Neural progenitor cell (in vitro differentiated cells): ENCODE results near the gene EDC3. TPM values are rescaled to one million over a fixed set of nuclear protein-coding genes. Genes with fewer than 3 reads are reported as not detected.

Source experiments
- DNase-seq: peaks from one replicate; pipeline ENCODE4 v3.0.0-alpha.2; 2016; ENCODE audit warnings: low spot score
- H2AFZ ChIP-seq: fragments of 200-600 bp; sonication (generic); replicated peaks from 2 replicates; pipeline ENCODE4 v1.6.1; 2016; ENCODE audit warnings: antibody characterized with exemption
- H3F3A ChIP-seq: fragments of 200-600 bp; sonication (generic); 2 replicates; pipeline ENCODE4 v1.6.1; 2016; ENCODE audit warnings: antibody characterized with exemption, low read depth
- H3K27ac ChIP-seq: fragments of 200-600 bp; sonication (generic); 2 replicates; pipeline ENCODE4 v1.5.1; 2016; ENCODE audit warnings: mild to moderate bottlenecking
- H3K27me3 ChIP-seq: fragments of 200-600 bp; sonication (generic); 2 replicates; pipeline ENCODE4 v1.6.1; 2016; ENCODE audit warnings: mild to moderate bottlenecking, moderate library complexity
- H3K36me3 ChIP-seq: fragments of 200-600 bp; sonication (generic); 2 replicates; pipeline ENCODE4 v1.5.1; 2016
- H3K4me1 ChIP-seq: fragments of 200-600 bp; sonication (generic); 2 replicates; pipeline ENCODE4 v1.6.1; 2016; ENCODE audit warnings: mixed run types
- H3K4me2 ChIP-seq: fragments of 200-600 bp; sonication (generic); 2 replicates; pipeline ENCODE4 v1.6.1; 2016
- H3K4me3 ChIP-seq: fragments of 200-600 bp; sonication (generic); 2 replicates; pipeline ENCODE4 v1.5.1; 2016
- H3K79me2 ChIP-seq: fragments of 200-600 bp; sonication (generic); 2 replicates; pipeline ENCODE4 v1.6.1; 2016; ENCODE audit warnings: low read depth
- H3K9ac ChIP-seq: fragments of 200-600 bp; sonication (generic); 2 replicates; pipeline ENCODE4 v1.6.1; 2016
- H3K9me3 ChIP-seq: fragments of 200-600 bp; sonication (generic); 2 replicates; pipeline ENCODE4 v1.5.1; 2016; ENCODE audit warnings: low read depth
- H4K20me1 ChIP-seq: fragments of 200-600 bp; sonication (generic); 2 replicates; pipeline ENCODE4 v1.6.1; 2016; ENCODE audit warnings: low read depth
- H3K27ac Mint-ChIP-seq: 3 replicates; pipeline ENCODE4 v1.8.0; 2021; ENCODE audit warnings: mixed read lengths
- H3K27me3 Mint-ChIP-seq: 2 replicates; pipeline ENCODE4 v1.8.0; 2022; ENCODE audit warnings: low read depth, mild to moderate bottlenecking, inconsistent platforms, moderate library complexity, mixed read lengths; ENCODE audit not compliant: insufficient read depth
- H3K36me3 Mint-ChIP-seq: 3 replicates; pipeline ENCODE4 v1.8.0; 2021; ENCODE audit warnings: mixed read lengths
- H3K4me1 Mint-ChIP-seq: 3 replicates; pipeline ENCODE4 v1.8.0; 2021; ENCODE audit warnings: mixed read lengths
- H3K4me3 Mint-ChIP-seq: 3 replicates; pipeline ENCODE4 v1.8.0; 2021; ENCODE audit warnings: mild to moderate bottlenecking, moderate library complexity, mixed read lengths
- H3K9me3 Mint-ChIP-seq: 3 replicates; pipeline ENCODE4 v1.8.0; 2020; ENCODE audit warnings: mixed read lengths
- CTCF ChIP-seq: fragments of 200-600 bp; sonication (generic); IDR thresholded peaks from 2 replicates; pipeline ENCODE4 v1.5.1; 2017; ENCODE audit warnings: antibody characterized with exemption, mild to moderate bottlenecking
- EZH2 ChIP-seq: fragments of 200-600 bp; sonication (generic); IDR thresholded peaks from 2 replicates; pipeline ENCODE4 v1.6.1; 2017; ENCODE audit warnings: antibody characterized with exemption, mild to moderate bottlenecking, moderate library complexity
- EZH2phosphoT487 ChIP-seq: fragments of 200-600 bp; sonication (generic); IDR thresholded peaks from 2 replicates; pipeline ENCODE4 v1.6.1; 2017; ENCODE audit warnings: antibody characterized with exemption
- total RNA-seq: library from RNA; depleted of rRNA; stranded (reverse); fragments of >200 nt; gene quantifications from 2 replicates; pipeline ENCODE4 v1.2.3, GENCODE V29; 2015; ENCODE audit warnings: low replicate concordance

Gene EDC3
- total RNA-seq, 1 donor from 2014 or later = 24.4 TPM

- Mint-ChIP-seq H3K27ac (no peak overlapping the region), H3K4me3 (peak overlapping the region; percentile 100), H3K27me3 (peaks cover 11% of the 10 kb centered on the region), H3K36me3 (no peaks in the 10 kb centered on the region), H3K9me3 (no peaks in the 10 kb centered on the region), H3K4me1 (peaks cover 25% of the 10 kb centered on the region)
- peaks cover 17% of the 10 kb centered on the region for H4K20me1 ChIP-seq
- H3K4me3 ChIP-seq = peak overlapping the region; percentile 88
- peaks cover 41% of the 10 kb centered on the region for H3K79me2 ChIP-seq
- TF ChIP-seq EZH2 = no peak
- no peak for TF ChIP-seq EZH2phosphoT487
- TF ChIP-seq CTCF = no peak
- H3F3A ChIP-seq = no peaks in the 10 kb centered on the region
- no peaks in the 10 kb centered on the region for H3K9me3 ChIP-seq
- peak overlapping the region; percentile 93 for H3K4me2 ChIP-seq
- peaks cover 23% of the 10 kb centered on the region for H3K27me3 ChIP-seq
- no peak overlapping the region for H3K9ac ChIP-seq
- peaks cover 8% of the 10 kb centered on the region for H3K4me1 ChIP-seq
- no peaks in the 10 kb centered on the region for H3K36me3 ChIP-seq
- no peak overlapping the region for H3K27ac ChIP-seq
- no peak for DNase-seq
- H2AFZ ChIP-seq = peak overlapping the region; percentile 93
Measured at GRCh38 chr15:74696808-74697207, 984 bp upstream of the EDC3 start.

GRCh38 chr15:74696398-74696729 lies 540 bp upstream of the EDC3 start:
- H3K27ac ChIP-seq = no peak overlapping the region
- peak overlapping the region; percentile 95 for H3K9ac ChIP-seq
- peak overlapping the region; percentile 100 for H3K27ac Mint-ChIP-seq
- H4K20me1 ChIP-seq = peaks cover 17% of the 10 kb centered on the region
- H3K79me2 ChIP-seq = peaks cover 45% of the 10 kb centered on the region
- H3K4me1 ChIP-seq = peaks cover 8% of the 10 kb centered on the region
- H3K4me2 ChIP-seq = peak overlapping the region; percentile 93
- H3K27me3 ChIP-seq = peaks cover 19% of the 10 kb centered on the region
- H3K4me3 Mint-ChIP-seq = peak overlapping the region; percentile 100
- no peaks in the 10 kb centered on the region for H3K36me3 Mint-ChIP-seq
- H3K36me3 ChIP-seq = no peaks in the 10 kb centered on the region
- H2AFZ ChIP-seq = peak overlapping the region; percentile 93
- H3K9me3 Mint-ChIP-seq = no peaks in the 10 kb centered on the region
- TF ChIP-seq EZH2phosphoT487 = no peak
- no peak for TF ChIP-seq CTCF
- TF ChIP-seq EZH2 = no peak
- H3K9me3 ChIP-seq = no peaks in the 10 kb centered on the region
- no peaks in the 10 kb centered on the region for H3F3A ChIP-seq
- H3K4me1 Mint-ChIP-seq = peaks cover 25% of the 10 kb centered on the region
- H3K4me3 ChIP-seq = peak overlapping the region; percentile 88
- H3K27me3 Mint-ChIP-seq = peaks cover 11% of the 10 kb centered on the region
- no peak for DNase-seq

GRCh38 chr15:74692327-74692726 lies 3.5 kb downstream of the EDC3 start:
- Histone ChIP-seq H3K4me1 (peaks cover 8% of the 10 kb centered on the region), H3K27me3 (no peaks in the 10 kb centered on the region), H3K36me3 (no peaks in the 10 kb centered on the region), H3K4me2 (no peak overlapping the region), H3K79me2 (peaks cover 85% of the 10 kb centered on the region), H2AFZ (no peak overlapping the region), H4K20me1 (peaks cover 28% of the 10 kb centered on the region), H3F3A (no peaks in the 10 kb centered on the region), H3K27ac (no peak overlapping the region), H3K9ac (no peak overlapping the region), H3K4me3 (no peak overlapping the region), H3K9me3 (no peaks in the 10 kb centered on the region)
- Mint-ChIP-seq H3K4me3 (no peak overlapping the region), H3K4me1 (peaks cover 25% of the 10 kb centered on the region), H3K27me3 (peaks cover 3% of the 10 kb centered on the region), H3K36me3 (no peaks in the 10 kb centered on the region), H3K9me3 (no peaks in the 10 kb centered on the region), H3K27ac (no peak overlapping the region)
- no peak for DNase-seq
- TF ChIP-seq CTCF = no peak
- TF ChIP-seq EZH2phosphoT487 = no peak
- TF ChIP-seq EZH2 = no peak
